ENCODE measurements around the gene PRRC2A. TPM values are rescaled to one million over a fixed set of nuclear protein-coding genes. Genes with fewer than 3 reads are reported as not detected.

PRRC2A gene
- total RNA-seq, 1 experiment from 2014 or later: 383 TPM

GRCh38 chr6:31639449-31639861 lies 18.9 kb downstream of the PRRC2A start:
- Histone ChIP-seq H3K56ac (ENCODE audit: insufficient read length, low read depth, low read length) (no peak overlapping the region), H4K8ac (replicated peaks; ENCODE audit: insufficient read length, low read depth, low read length) (no peak overlapping the region), H4K20me1 (ENCODE audit: control insufficient read depth, insufficient read depth, insufficient read length) (peaks cover 2% of the 10 kb centered on the region), H3K23me2 (ENCODE audit: insufficient read length, low read depth, low read length, poor library complexity, severe bottlenecking) (no peaks in the 10 kb centered on the region), H2BK120ac (ENCODE audit: low read depth, low read length, poor library complexity, severe bottlenecking) (no peak overlapping the region), H2AFZ (ENCODE audit: low read length) (no peak overlapping the region), H3K18ac (ENCODE audit: insufficient read length, low read depth, low read length) (no peak overlapping the region), H3K14ac (ENCODE audit: insufficient read depth, low read length) (no peak overlapping the region), H3K4ac (ENCODE audit: low read depth, low read length) (no peak overlapping the region), H3K4me1 (ENCODE audit: insufficient read depth, low read length) (no peaks in the 10 kb centered on the region), H2BK12ac (ENCODE audit: insufficient read length, low read depth, low read length) (no peak overlapping the region), H3K23ac (ENCODE audit: insufficient read length, low read depth, low read length) (no peak overlapping the region), H4K91ac (ENCODE audit: insufficient read length, low read depth, low read length) (no peak overlapping the region), H3K27me3 (ENCODE audit: insufficient read depth, low read length) (no peaks in the 10 kb centered on the region), H3K9me3 (ENCODE audit: control insufficient read depth, low read depth, low read length) (no peaks in the 10 kb centered on the region), H3K4me2 (ENCODE audit: insufficient read depth, insufficient read length, low read length) (no peak overlapping the region), H4K5ac (ENCODE audit: insufficient read length, low read depth, low read length) (no peak overlapping the region), H2AK5ac (ENCODE audit: insufficient read length, low read length) (no peak overlapping the region), H3K79me2 (ENCODE audit: insufficient read depth, low read length) (no peaks in the 10 kb centered on the region), H2BK20ac (ENCODE audit: low read depth, low read length, poor library complexity, severe bottlenecking) (no peak overlapping the region), H2BK15ac (ENCODE audit: low read depth, low read length) (no peak overlapping the region), H3T11ph (ENCODE audit: low read length) (no peak overlapping the region), H2BK5ac (ENCODE audit: insufficient read length, low read length) (no peak overlapping the region), H3K9ac (ENCODE audit: extremely low read depth, insufficient read length, low read length) (no peak overlapping the region), H3K79me1 (ENCODE audit: insufficient read depth, low read depth, low read length, poor library complexity, severe bottlenecking) (no peaks in the 10 kb centered on the region), H3K27ac (ENCODE audit: insufficient read length, low read depth, low read length) (no peak overlapping the region)
- no peaks in the 10 kb centered on the region for H3K4me1 Mint-ChIP-seq
- no peak overlapping the region for H3K27ac Mint-ChIP-seq
- no peak for TF ChIP-seq CTCF (conservative IDR thresholded peaks at IDR 0.05)
- H3K36me3 Mint-ChIP-seq (ENCODE audit: insufficient read depth in 1 of 3, low read depth in 3 of 3): peaks cover 45 to 89% (median 82%) of the 10 kb centered on the region in 3 experiments
- DNase-seq: no peak
- no CpG with 5 or more reads among the region's 10 CpGs for WGBS (ENCODE audit: extremely low coverage, insufficient read length, low lambda C conversion rate)
- H3K4me3 Mint-ChIP-seq: no peak overlapping the region
- H3K27me3 Mint-ChIP-seq (ENCODE audit: low read depth): no peaks in the 10 kb centered on the region
- no peaks in the 10 kb centered on the region for H3K9me3 Mint-ChIP-seq

All from H9 (cell line).